Calu3 (cell line): ENCODE results near the gene ZBTB20. TPM values are rescaled to one million over a fixed set of nuclear protein-coding genes. Genes with fewer than 3 reads are reported as not detected.

Source experiments
- BruUV-seq: library from RNA; stranded (reverse); fragments of 400-500 nt; replicated peaks from 2 replicates; lab custom pipeline; 2021; lab: Mats Ljungman, UMichigan
- CTCF ChIA-PET: fragments of 300-600 bp; sonication (Branson Sonifier 250); formaldehyde crosslinking; loops from one replicate; lab custom pipeline; 2022; ENCODE audit warnings: antibody characterized with exemption; lab: Charles Lee
- DNase-seq: peaks from one replicate; pipeline ENCODE4 v3.0.0; 2022
- H3K27ac Mint-ChIP-seq: one replicate; pipeline ENCODE4 v1.8.0; 2022; ENCODE audit warnings: mixed read lengths; ENCODE audit not compliant: unreplicated experiment
- H3K27me3 Mint-ChIP-seq: one replicate; pipeline ENCODE4 v1.8.0; 2022; ENCODE audit warnings: mixed read lengths; ENCODE audit not compliant: unreplicated experiment
- H3K36me3 Mint-ChIP-seq: one replicate; pipeline ENCODE4 v1.8.0; 2022; ENCODE audit warnings: mild to moderate bottlenecking, moderate library complexity, mixed read lengths; ENCODE audit not compliant: insufficient read depth, unreplicated experiment
- H3K4me1 Mint-ChIP-seq: one replicate; pipeline ENCODE4 v1.8.0; 2022; ENCODE audit warnings: mild to moderate bottlenecking, low read depth, mixed read lengths; ENCODE audit not compliant: unreplicated experiment
- H3K4me3 Mint-ChIP-seq: one replicate; pipeline ENCODE4 v1.8.0; 2022; ENCODE audit warnings: mild to moderate bottlenecking, low read depth, moderate library complexity, mixed read lengths; ENCODE audit not compliant: unreplicated experiment
- H3K9me3 Mint-ChIP-seq: one replicate; pipeline ENCODE4 v1.8.0; 2022; ENCODE audit warnings: low read depth, mixed read lengths; ENCODE audit not compliant: unreplicated experiment
- CTCF ChIP-seq: fragments of 200-600 bp; IDR thresholded peaks from one replicate; pipeline ENCODE4 v1.8.0; 2022; ENCODE audit warnings: antibody characterized with exemption; ENCODE audit not compliant: unreplicated experiment
- intact Hi-C: fragments of 100-400 bp; cut with micrococcal nuclease; formaldehyde crosslinking; loops from one replicate; pipeline ENCODE4 v1.10.0; 2022; ENCODE audit not compliant: unreplicated experiment
- total RNA-seq: library from RNA; stranded (reverse); gene quantifications from 2 replicates; pipeline ENCODE4 v1.2.3, GENCODE V29; 2022

Gene ZBTB20
- total RNA-seq, 1 experiment from 2014 or later: 24.1 TPM

GRCh38 chr3:114350690-114351089, 796.4 kb downstream of the ZBTB20 start:
- Mint-ChIP-seq H3K4me3 (no peak overlapping the region), H3K4me1 (peaks cover 13% of the 10 kb centered on the region), H3K9me3 (no peaks in the 10 kb centered on the region), H3K27me3 (no peaks in the 10 kb centered on the region), H3K27ac (no peak overlapping the region), H3K36me3 (no peaks in the 10 kb centered on the region)
- intact Hi-C loops: no loop called here
- CTCF ChIA-PET: no interaction called here
- no TSS peak for BruUV-seq
- no peak for TF ChIP-seq CTCF
- no peak for DNase-seq

- Mint-ChIP-seq H3K27ac (no peak overlapping the region), H3K27me3 (no peaks in the 10 kb centered on the region), H3K4me1 (peaks cover 13% of the 10 kb centered on the region), H3K4me3 (no peak overlapping the region), H3K9me3 (no peaks in the 10 kb centered on the region), H3K36me3 (no peaks in the 10 kb centered on the region)
- no peak for DNase-seq
- no peak for TF ChIP-seq CTCF
- intact Hi-C loops: no loop called here
- CTCF ChIA-PET: no interaction called here
- no TSS peak for BruUV-seq
Measured at GRCh38 chr3:114350271-114350670, 796.8 kb downstream of the ZBTB20 start.

- intact Hi-C loops: no loop called here
- no peak overlapping the region for H3K27ac Mint-ChIP-seq
- no TSS peak for BruUV-seq
- no peaks in the 10 kb centered on the region for H3K36me3 Mint-ChIP-seq
- no peak for TF ChIP-seq CTCF
- CTCF ChIA-PET: no interaction called here
- no peaks in the 10 kb centered on the region for H3K9me3 Mint-ChIP-seq
- H3K27me3 Mint-ChIP-seq: no peaks in the 10 kb centered on the region
- no peaks in the 10 kb centered on the region for H3K4me1 Mint-ChIP-seq
- H3K4me3 Mint-ChIP-seq: no peak overlapping the region
- no peak for DNase-seq
Measured at GRCh38 chr3:114344492-114344891, 802.6 kb downstream of the ZBTB20 start.

- Mint-ChIP-seq H3K36me3 (peaks cover 5% of the 10 kb centered on the region), H3K4me1 (no peaks in the 10 kb centered on the region), H3K27me3 (no peaks in the 10 kb centered on the region), H3K9me3 (no peaks in the 10 kb centered on the region), H3K4me3 (no peak overlapping the region), H3K27ac (no peak overlapping the region)
- no peak for DNase-seq
- BruUV-seq: no TSS peak
- intact Hi-C loops: loop anchor here (10.0 kb wide), 1 partner anchor 184 kb away; no protein-coding TSS in a partner anchor
- CTCF ChIA-PET: no interaction called here
- TF ChIP-seq CTCF: no peak
Measured at GRCh38 chr3:114338651-114339357, 808.3 kb downstream of the ZBTB20 start.
